Lower lobe of right lung (tissue), 2 donors: Measurements from ENCODE around the gene DRICH1. TPM values are rescaled to one million over a fixed set of nuclear protein-coding genes. Genes with fewer than 3 reads are reported as not detected.

Experiments used
- ATAC-seq, 2 donors: fragments of 200-7000 bp; cut with Tn5 transposase; one replicate each; pipeline ENCODE4 v1.9.1; 2020 to 2022; ENCODE audit warnings: mild to moderate bottlenecking in 2 of 2, moderate library complexity in 2 of 2
- DNase-seq: peaks from one replicate; pipeline ENCODE4 v3.0.0-alpha.2; 2020
- H3K27ac ChIP-seq: fragments of 200-600 bp; one replicate; pipeline ENCODE4 v1.8.0; 2022
- H3K27me3 ChIP-seq: fragments of 200-600 bp; one replicate; pipeline ENCODE4 v1.8.0; 2022; ENCODE audit warnings: low read depth
- H3K36me3 ChIP-seq: fragments of 200-600 bp; one replicate; pipeline ENCODE4 v1.8.0; 2022; ENCODE audit warnings: mild to moderate bottlenecking
- H3K4me1 ChIP-seq: fragments of 200-600 bp; one replicate; pipeline ENCODE4 v1.8.0; 2022
- H3K4me3 ChIP-seq: fragments of 200-600 bp; one replicate; pipeline ENCODE4 v1.8.0; 2022; ENCODE audit warnings: mild to moderate bottlenecking
- H3K9me3 ChIP-seq: fragments of 200-600 bp; one replicate; pipeline ENCODE4 v1.8.0; 2022
- CTCF ChIP-seq: fragments of 200-600 bp; IDR thresholded peaks from one replicate; pipeline ENCODE4 v1.8.0; 2022; ENCODE audit warnings: antibody characterized with exemption, mild to moderate bottlenecking
- intact Hi-C: fragments of 100-400 bp; cut with DNase I; formaldehyde crosslinking; loops from one replicate; pipeline ENCODE4 v1.11.0; 2022
- total RNA-seq: library from RNA; stranded (reverse); fragmentation: NEBNext Ultra II Directional; extraction: Animal tissue kit (Norgen Biotek cat#: 25700); gene quantifications from one replicate; pipeline ENCODE4 v1.2.1, GENCODE V29; 2021
- donor health status: DM: no; HTN: yes; CAD: no; lungs with severe emphysema.

DRICH1 gene
- total RNA-seq, 1 donor from 2014 or later = 1.6 TPM

- Histone ChIP-seq H3K4me3 (no peak overlapping the region), H3K9me3 (no peaks in the 10 kb centered on the region), H3K27me3 (peaks cover 31% of the 10 kb centered on the region), H3K27ac (no peak overlapping the region), H3K36me3 (no peaks in the 10 kb centered on the region), H3K4me1 (peaks cover 10% of the 10 kb centered on the region)
- intact Hi-C loops = no loop called here
- no peak for TF ChIP-seq CTCF
- no peak for ATAC-seq
- no peak for DNase-seq
Observed at GRCh38 chr22:23569291-23569690, 62.8 kb downstream of the DRICH1 start.

DNA sequence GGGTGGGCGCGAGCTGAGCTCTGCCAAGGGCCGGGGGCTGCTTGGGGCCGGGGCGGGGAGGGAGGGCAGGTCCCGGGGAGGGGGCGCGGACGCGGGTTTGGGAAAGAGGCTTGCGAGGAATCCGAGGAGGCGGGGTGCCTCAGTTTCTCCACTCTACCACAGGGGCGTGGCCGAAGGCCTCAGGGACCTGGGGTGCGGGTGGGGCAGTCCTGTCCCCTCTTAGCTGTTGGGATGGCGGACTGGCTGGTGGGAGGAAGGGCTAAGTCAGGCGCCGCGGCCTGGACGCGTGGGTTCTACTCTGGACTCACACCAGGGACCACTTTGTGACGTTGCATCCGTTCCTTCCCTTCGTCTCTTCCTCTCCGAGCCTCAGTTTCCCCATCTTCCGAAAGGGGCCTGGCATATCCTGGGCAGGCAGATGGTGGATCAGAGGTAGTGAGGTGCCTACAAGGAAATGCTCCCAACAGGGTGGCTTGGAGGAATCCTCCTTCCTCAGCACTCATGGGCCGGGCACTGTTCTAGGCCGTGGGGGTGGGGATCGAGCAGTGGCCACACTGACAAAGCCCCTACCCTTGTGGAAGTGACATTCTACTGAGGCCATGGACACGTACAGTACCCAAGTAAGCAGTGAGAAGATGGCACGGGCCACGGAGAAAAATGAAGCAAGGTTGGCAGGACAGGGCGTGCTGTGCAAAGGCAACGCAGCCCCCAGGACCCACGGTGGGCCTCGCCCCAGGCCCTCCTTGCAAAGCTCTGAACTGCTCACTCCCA lies 65.2 kb downstream of the DRICH1 start:
- Histone ChIP-seq H3K27ac (no peak overlapping the region), H3K36me3 (no peaks in the 10 kb centered on the region), H3K27me3 (peaks cover 38% of the 10 kb centered on the region), H3K9me3 (no peaks in the 10 kb centered on the region), H3K4me1 (peaks cover 10% of the 10 kb centered on the region), H3K4me3 (peak overlapping the region; percentile 48)
- intact Hi-C loops = no loop called here
- ATAC-seq (no peak), DNase-seq (no peak)
- TF ChIP-seq CTCF = no peak

- DNase-seq (no peak), ATAC-seq (peak in 1 of 2 donors; percentile 25)
- Histone ChIP-seq H3K27ac (no peak overlapping the region), H3K4me1 (peaks cover 10% of the 10 kb centered on the region), H3K36me3 (no peaks in the 10 kb centered on the region), H3K27me3 (peaks cover 38% of the 10 kb centered on the region), H3K4me3 (peak overlapping the region; percentile 48), H3K9me3 (no peaks in the 10 kb centered on the region)
- TF ChIP-seq CTCF = no peak
- intact Hi-C loops = no loop called here
Observed at GRCh38 chr22:23565915-23566704, 66.0 kb downstream of the DRICH1 start.

- peak; percentile 34 to 44 for ATAC-seq
- intact Hi-C loops = no loop called here
- peak overlapping the region; percentile 48 for H3K4me3 ChIP-seq
- DNase-seq = no peak
- H3K27ac ChIP-seq = no peak overlapping the region
- no peak for TF ChIP-seq CTCF
- H3K27me3 ChIP-seq = peaks cover 38% of the 10 kb centered on the region
- no peaks in the 10 kb centered on the region for H3K9me3 ChIP-seq
- H3K36me3 ChIP-seq = no peaks in the 10 kb centered on the region
- H3K4me1 ChIP-seq = peaks cover 10% of the 10 kb centered on the region
Observed at GRCh38 chr22:23565305-23565914, 66.7 kb downstream of the DRICH1 start.

- no peak for DNase-seq
- Histone ChIP-seq H3K9me3 (no peaks in the 10 kb centered on the region), H3K4me3 (no peak overlapping the region), H3K36me3 (no peaks in the 10 kb centered on the region), H3K4me1 (peaks cover 10% of the 10 kb centered on the region), H3K27me3 (peaks cover 38% of the 10 kb centered on the region), H3K27ac (no peak overlapping the region)
- intact Hi-C loops = no loop called here
- no peak for ATAC-seq
- no peak for TF ChIP-seq CTCF
Observed at GRCh38 chr22:23564276-23564675, 67.8 kb downstream of the DRICH1 start.
